K562 (cell line): ENCODE measurements around the gene LCN1. TPM values are rescaled to one million over a fixed set of nuclear protein-coding genes. Genes with fewer than 3 reads are reported as not detected.

ENCODE experiments used
- CHCHD3 ChIP-seq: fragments of 250-450 bp; sonication (Bioruptor Pico); IDR thresholded peaks from 2 replicates; pipeline ENCODE4 v2.1.2; 2022; ENCODE audit warnings: mild to moderate bottlenecking
- CXXC5 ChIP-seq: fragments of 250-450 bp; sonication (Bioruptor Pico); IDR thresholded peaks from 2 replicates; pipeline ENCODE4 v1.8.0; 2022; ENCODE audit warnings: inconsistent platforms, mild to moderate bottlenecking, moderate library complexity
- ELF1 ChIP-seq: fragments of 200-800 bp; sonication (Bioruptor generic); IDR thresholded peaks from 2 replicates; pipeline ENCODE4 v1.6.1; 2016; ENCODE audit warnings: missing genetic modification characterization, missing compliant biosample characterization
- KAT2B ChIP-seq: IDR thresholded peaks from one replicate; pipeline ENCODE4 v1.6.1; 2012; ENCODE audit warnings: low read depth, mild to moderate bottlenecking, control low read depth, inconsistent platforms, low read length, moderate library complexity
- LEF1 ChIP-seq: fragments of 450-650 bp; IDR thresholded peaks from 2 replicates; pipeline ENCODE4 v1.6.1; 2016; ENCODE audit warnings: mild to moderate bottlenecking
- MBD2 ChIP-seq: sonication (generic); IDR thresholded peaks from 2 replicates; pipeline ENCODE4 v1.6.1; 2016; ENCODE audit warnings: low read depth, borderline replicate concordance
- MEIS2 ChIP-seq: fragments of 450-650 bp; IDR thresholded peaks from 2 replicates; pipeline ENCODE4 v1.6.1; 2014; ENCODE audit warnings: mild to moderate bottlenecking; ENCODE audit not compliant: partially characterized antibody
- NFRKB ChIP-seq: fragments of 450-650 bp; IDR thresholded peaks from 2 replicates; pipeline ENCODE4 v1.6.1; 2016; ENCODE audit warnings: low read depth
- ZEB2 ChIP-seq: fragments of 450-650 bp; IDR thresholded peaks from 2 replicates; pipeline ENCODE4 v1.6.1; 2016
- ZNF174 ChIP-seq: fragments of 250-450 bp; sonication (Bioruptor Pico); IDR thresholded peaks from 2 replicates; pipeline ENCODE4 v1.4.0; 2020; ENCODE audit warnings: mild to moderate bottlenecking
- ZNF445 ChIP-seq: fragments of 250-450 bp; sonication (Bioruptor Pico); IDR thresholded peaks from 2 replicates; pipeline ENCODE4 v1.4.0; 2020; ENCODE audit warnings: low read depth, mild to moderate bottlenecking, moderate library complexity
- polyA plus RNA-seq, 8 experiments: library from polyadenylated mRNA; depleted of rRNA in 4 of 8; stranded (reverse) in 5 of 8; unstranded in 3 of 8; fragments of >200 nt; fragmentation: Nextera tagmentation in 2 of 8; fragmentation: Illumina TruSeq in 1 of 8; extraction: Ambion mirVana in 2 of 8; extraction: Trizol in 1 of 8; gene quantifications; 2 replicates each; pipeline versions ENCODE4 v1.2.1 to v1.2.3, GENCODE V29; 2011 to 2014; ENCODE audit warnings: inconsistent platforms in 1 of 8, missing spikeins in 1 of 8
- total RNA-seq, 7 experiments: library from RNA; depleted of rRNA in 6 of 7; stranded (reverse); fragments of >200 nt in 6 of 7; fragmentation: Illumina TruSeq in 2 of 7; extraction: Trizol in 2 of 7; gene quantifications; 2 replicates each; pipeline versions ENCODE4 v1.2.1 to v1.2.3, GENCODE V29; 2011 to 2021; ENCODE audit warnings: low replicate concordance in 1 of 7
- TF ChIP-seq, protein P1 (sequence below): sonication (generic); formaldehyde crosslinking; IDR thresholded peaks from 2 replicates; pipeline ENCODE4 v1.8.0; 2022; ENCODE audit warnings: mild to moderate bottlenecking, missing genetic modification reagents
- TF ChIP-seq, protein P2 (sequence below), 3 experiments: fragments of 200-800 bp in 1 of 3; fragments of 250-450 bp in 1 of 3; fragments of 450-650 bp in 1 of 3; sonication (Bioruptor Pico) in 1 of 3; sonication (Bioruptor generic) in 1 of 3; formaldehyde crosslinking in 1 of 3; IDR thresholded peaks; 2 replicates each; pipeline versions ENCODE4 v1.6.1 to v1.8.0; 2016 to 2022; ENCODE audit warnings: mild to moderate bottlenecking in 2 of 3, missing genetic modification characterization in 2 of 3, missing compliant biosample characterization in 1 of 3, moderate library complexity in 1 of 3
- TF ChIP-seq, protein P3 (sequence below), 2 experiments: fragments of 450-650 bp; IDR thresholded peaks; 2 replicates each; pipeline ENCODE4 v1.6.1; 2016
- TF ChIP-seq, protein P4 (sequence below): IDR thresholded peaks from 2 replicates; pipeline ENCODE4 v1.6.1; 2011; ENCODE audit warnings: borderline replicate concordance, low read depth, mild to moderate bottlenecking, moderate library complexity, low read length; ENCODE audit not compliant: insufficient read depth, poor library complexity, severe bottlenecking

LCN1 gene
- total and polyA plus RNA-seq, 9 of the 15 experiments (the other 6 are each of a cell fraction or from before 2014, with no cell fraction given) = not detected

DNA sequence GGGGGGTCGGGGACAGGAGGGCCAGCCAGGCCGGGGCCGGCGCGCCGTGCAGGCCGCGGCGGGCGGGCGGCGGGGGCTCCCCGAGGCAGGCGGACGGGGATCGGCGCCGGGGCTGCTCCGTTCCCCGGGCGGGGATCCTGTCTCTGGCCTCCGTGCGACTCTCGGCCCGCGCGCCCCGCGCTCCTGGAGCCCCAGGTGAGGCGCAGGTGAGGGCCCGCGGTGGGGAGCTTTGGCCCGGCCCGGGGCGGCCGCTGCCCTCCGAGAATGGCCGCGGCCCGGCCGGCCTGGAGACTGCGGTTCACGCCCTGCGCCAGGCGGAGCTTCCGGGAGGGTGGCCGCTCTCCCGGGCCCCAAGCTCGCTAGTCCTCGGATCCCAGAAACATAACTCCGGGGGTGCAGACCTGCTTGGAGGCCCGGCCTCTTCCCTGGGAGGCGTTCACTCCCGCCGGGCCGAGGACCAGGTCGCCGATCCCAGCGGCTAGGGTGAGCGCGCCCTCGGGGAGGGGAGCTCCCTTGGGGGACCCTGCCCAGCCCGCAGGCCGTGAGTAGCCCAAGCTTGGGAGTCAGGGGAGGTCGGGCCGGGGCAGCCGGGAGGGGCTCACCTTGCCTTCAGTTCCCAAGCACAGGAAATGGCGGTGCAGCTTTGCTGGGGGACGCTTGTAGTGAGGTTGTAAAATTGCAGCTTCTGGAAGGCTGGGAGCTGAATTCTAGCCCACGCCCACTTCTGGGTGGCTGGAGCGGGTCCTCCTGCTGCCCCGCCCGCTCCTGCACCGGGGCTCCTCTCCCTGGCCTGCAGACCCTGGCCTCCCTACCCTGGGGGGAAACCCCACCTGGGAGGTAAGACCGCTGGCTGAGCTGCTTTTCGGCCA lies 40.9 kb upstream of the LCN1 start (continued):
- TF ChIP-seq, protein P1, sequence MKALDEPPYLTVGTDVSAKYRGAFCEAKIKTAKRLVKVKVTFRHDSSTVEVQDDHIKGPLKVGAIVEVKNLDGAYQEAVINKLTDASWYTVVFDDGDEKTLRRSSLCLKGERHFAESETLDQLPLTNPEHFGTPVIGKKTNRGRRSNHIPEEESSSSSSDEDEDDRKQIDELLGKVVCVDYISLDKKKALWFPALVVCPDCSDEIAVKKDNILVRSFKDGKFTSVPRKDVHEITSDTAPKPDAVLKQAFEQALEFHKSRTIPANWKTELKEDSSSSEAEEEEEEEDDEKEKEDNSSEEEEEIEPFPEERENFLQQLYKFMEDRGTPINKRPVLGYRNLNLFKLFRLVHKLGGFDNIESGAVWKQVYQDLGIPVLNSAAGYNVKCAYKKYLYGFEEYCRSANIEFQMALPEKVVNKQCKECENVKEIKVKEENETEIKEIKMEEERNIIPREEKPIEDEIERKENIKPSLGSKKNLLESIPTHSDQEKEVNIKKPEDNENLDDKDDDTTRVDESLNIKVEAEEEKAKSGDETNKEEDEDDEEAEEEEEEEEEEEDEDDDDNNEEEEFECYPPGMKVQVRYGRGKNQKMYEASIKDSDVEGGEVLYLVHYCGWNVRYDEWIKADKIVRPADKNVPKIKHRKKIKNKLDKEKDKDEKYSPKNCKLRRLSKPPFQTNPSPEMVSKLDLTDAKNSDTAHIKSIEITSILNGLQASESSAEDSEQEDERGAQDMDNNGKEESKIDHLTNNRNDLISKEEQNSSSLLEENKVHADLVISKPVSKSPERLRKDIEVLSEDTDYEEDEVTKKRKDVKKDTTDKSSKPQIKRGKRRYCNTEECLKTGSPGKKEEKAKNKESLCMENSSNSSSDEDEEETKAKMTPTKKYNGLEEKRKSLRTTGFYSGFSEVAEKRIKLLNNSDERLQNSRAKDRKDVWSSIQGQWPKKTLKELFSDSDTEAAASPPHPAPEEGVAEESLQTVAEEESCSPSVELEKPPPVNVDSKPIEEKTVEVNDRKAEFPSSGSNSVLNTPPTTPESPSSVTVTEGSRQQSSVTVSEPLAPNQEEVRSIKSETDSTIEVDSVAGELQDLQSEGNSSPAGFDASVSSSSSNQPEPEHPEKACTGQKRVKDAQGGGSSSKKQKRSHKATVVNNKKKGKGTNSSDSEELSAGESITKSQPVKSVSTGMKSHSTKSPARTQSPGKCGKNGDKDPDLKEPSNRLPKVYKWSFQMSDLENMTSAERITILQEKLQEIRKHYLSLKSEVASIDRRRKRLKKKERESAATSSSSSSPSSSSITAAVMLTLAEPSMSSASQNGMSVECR (CRISPR knock-in tag) = peak; percentile 23; the same call in 1 of the 2 replicates
- TF ChIP-seq KAT2B = no peak
- no peak for TF ChIP-seq CXXC5 (CRISPR knock-in tag)
- TF ChIP-seq NFRKB = 0 out of 2 replicates have a peak, but pooled peaks have one; percentile 47
- TF ChIP-seq ELF1 = 0 out of 2 replicates have a peak, but pooled peaks have one; percentile 34
- TF ChIP-seq, protein P2, sequence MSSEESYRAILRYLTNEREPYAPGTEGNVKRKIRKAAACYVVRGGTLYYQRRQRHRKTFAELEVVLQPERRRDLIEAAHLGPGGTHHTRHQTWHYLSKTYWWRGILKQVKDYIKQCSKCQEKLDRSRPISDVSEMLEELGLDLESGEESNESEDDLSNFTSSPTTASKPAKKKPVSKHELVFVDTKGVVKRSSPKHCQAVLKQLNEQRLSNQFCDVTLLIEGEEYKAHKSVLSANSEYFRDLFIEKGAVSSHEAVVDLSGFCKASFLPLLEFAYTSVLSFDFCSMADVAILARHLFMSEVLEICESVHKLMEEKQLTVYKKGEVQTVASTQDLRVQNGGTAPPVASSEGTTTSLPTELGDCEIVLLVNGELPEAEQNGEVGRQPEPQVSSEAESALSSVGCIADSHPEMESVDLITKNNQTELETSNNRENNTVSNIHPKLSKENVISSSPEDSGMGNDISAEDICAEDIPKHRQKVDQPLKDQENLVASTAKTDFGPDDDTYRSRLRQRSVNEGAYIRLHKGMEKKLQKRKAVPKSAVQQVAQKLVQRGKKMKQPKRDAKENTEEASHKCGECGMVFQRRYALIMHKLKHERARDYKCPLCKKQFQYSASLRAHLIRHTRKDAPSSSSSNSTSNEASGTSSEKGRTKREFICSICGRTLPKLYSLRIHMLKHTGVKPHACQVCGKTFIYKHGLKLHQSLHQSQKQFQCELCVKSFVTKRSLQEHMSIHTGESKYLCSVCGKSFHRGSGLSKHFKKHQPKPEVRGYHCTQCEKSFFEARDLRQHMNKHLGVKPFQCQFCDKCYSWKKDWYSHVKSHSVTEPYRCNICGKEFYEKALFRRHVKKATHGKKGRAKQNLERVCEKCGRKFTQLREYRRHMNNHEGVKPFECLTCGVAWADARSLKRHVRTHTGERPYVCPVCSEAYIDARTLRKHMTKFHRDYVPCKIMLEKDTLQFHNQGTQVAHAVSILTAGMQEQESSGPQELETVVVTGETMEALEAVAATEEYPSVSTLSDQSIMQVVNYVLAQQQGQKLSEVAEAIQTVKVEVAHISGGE (CRISPR knock-in tag; IDR thresholded peaks at IDR 0.05) = peak in 1 of 3 experiments; percentile 54; a peak in 1 of 6 replicates
- TF ChIP-seq CHCHD3 = no peak
- TF ChIP-seq MBD2 = no peak
- no peak for TF ChIP-seq MEIS2
- TF ChIP-seq ZNF174 (CRISPR knock-in tag) = no peak
- no peak for TF ChIP-seq ZEB2
- TF ChIP-seq LEF1 = no peak
- TF ChIP-seq ZNF445 (CRISPR knock-in tag) = no peak
- TF ChIP-seq, protein P3, sequence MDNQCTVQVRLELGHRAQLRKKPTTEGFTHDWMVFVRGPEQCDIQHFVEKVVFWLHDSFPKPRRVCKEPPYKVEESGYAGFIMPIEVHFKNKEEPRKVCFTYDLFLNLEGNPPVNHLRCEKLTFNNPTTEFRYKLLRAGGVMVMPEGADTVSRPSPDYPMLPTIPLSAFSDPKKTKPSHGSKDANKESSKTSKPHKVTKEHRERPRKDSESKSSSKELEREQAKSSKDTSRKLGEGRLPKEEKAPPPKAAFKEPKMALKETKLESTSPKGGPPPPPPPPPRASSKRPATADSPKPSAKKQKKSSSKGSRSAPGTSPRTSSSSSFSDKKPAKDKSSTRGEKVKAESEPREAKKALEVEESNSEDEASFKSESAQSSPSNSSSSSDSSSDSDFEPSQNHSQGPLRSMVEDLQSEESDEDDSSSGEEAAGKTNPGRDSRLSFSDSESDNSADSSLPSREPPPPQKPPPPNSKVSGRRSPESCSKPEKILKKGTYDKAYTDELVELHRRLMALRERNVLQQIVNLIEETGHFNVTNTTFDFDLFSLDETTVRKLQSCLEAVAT (IDR thresholded peaks at IDR 0.05) = no peak
- TF ChIP-seq, protein P4, sequence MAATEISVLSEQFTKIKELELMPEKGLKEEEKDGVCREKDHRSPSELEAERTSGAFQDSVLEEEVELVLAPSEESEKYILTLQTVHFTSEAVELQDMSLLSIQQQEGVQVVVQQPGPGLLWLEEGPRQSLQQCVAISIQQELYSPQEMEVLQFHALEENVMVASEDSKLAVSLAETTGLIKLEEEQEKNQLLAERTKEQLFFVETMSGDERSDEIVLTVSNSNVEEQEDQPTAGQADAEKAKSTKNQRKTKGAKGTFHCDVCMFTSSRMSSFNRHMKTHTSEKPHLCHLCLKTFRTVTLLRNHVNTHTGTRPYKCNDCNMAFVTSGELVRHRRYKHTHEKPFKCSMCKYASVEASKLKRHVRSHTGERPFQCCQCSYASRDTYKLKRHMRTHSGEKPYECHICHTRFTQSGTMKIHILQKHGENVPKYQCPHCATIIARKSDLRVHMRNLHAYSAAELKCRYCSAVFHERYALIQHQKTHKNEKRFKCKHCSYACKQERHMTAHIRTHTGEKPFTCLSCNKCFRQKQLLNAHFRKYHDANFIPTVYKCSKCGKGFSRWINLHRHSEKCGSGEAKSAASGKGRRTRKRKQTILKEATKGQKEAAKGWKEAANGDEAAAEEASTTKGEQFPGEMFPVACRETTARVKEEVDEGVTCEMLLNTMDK = no peak
